Measurements from ENCODE around the gene LGALS9.
"Not testable (repeated sequence)": the region's sequence is repeated elsewhere in the genome, so short reads cannot be mapped to it uniquely, and the experiment has no call there.

The LGALS9 gene

DNA sequence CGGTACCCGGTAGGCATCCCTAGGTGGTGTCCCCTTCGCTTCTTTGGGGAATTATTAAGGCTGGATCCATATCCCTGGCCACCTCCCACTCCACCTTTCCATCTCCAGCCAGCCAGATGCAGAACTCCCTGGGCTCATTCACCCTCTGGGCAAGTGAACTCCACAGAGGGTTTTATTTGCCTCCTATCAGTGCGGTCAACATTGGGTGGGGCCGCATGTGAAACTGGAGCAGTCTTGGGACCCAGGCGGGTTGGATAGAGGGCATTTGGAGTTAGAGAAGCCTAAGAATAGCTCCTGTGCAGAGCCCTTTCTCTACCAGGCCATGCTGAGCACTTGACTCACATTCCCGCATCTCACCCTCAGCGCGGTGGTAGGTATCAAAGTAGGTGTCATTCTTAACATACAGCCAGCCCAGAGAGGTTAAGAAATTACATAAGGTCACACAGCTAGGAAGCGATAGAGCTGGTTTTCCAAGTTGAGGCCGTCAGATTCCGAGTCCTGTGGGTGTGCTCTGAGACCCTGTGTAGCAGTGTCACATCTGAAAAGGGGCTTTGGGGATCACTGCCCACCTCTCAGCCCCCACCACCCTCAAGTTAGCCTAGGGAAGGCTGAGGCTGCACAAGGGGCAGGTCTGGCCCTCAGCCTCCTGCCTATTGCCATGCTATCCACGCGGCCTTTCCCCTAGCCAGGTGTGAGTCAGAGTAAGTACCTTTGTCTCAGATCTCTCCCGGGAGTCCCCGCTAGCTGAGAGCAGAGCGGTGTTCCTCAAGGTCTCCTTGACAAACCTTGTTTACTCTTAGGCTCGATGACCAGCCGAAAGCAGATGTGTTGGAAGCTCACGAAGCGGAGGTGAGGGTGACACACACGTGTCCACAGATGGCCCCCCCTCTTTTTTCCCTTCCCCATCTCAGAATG is 26.9 kb upstream of the LGALS9 start:
- DNase-seq: no peak

DNA sequence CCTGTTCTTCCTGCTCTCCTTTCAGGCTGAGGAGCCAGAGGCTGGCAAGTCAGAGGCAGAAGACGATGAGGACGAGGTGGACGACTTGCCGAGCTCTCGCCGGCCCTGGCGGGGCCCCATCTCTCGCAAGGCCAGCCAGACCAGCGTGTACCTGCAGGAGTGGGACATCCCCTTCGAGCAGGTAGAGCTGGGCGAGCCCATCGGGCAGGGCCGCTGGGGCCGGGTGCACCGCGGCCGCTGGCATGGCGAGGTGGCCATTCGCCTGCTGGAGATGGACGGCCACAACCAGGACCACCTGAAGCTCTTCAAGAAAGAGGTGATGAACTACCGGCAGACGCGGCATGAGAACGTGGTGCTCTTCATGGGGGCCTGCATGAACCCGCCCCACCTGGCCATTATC is 25.6 kb upstream of the LGALS9 start:
- no peak for DNase-seq

DNA sequence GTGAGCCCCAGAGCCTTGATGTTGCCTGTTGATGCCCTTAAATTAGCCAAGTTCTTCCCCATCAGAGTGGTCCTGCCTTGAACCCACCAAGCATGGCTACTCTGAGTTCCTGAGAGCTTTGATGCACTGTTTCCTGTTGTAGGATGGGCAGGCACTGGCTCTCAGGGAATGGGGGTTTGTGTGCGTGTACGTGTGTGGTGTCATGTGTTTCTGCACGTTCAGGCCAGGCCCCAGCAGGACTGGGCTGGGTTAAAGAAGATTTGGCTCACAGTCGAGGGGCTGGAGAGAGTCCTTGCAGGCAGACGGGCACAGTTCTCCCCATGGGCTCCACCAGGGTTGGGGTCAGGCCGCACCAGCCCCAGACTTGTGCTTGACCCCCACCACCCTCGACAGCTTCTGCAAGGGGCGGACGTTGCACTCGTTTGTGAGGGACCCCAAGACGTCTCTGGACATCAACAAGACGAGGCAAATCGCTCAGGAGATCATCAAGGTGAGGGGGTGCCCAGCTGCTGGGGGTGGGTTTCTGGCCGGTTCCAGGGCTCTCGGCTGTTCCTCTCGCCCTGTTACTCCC is 23.4 kb upstream of the LGALS9 start:
- no peak for DNase-seq

DNA sequence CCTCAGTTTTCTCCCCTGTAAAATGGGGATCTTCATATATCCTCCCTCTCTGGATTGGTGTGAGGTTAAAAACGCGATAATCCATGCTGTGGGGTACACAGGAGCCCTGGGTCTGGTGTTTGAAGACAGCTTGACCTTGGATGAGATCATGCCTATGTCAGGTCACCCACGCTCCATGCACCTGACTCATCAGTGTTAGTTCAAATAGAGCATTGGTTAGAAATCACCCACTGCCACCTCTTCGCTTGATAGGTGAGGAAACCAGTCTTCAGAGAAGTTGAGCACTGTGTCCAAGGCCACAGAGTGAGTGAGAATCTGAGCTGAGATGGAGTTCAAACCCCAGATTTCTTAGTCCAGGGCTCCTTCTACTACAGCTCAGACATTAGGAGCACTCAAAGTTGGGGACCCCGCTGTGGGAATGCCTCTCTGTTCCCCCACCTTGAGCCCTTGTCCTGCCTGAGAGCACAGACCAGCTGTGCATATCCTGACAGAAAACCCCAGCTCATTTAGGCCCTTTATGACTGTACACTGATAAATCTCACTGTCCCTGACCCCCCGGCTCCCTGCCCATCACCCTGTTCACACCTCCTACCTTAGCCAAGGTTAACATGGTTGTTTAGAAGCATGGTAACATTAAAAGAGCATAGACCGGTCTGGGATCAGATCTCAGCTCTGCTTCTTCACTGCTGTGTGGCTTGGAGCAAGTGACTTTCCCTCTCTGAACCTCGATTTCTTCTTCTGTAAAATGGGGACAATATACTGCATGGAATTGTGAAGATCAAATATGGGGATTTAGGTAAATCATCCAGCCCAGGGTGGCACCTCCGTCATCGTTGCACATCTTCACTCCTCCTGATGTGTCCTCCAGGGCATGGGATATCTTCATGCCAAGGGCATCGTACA is 22.4 kb upstream of the LGALS9 start:
- no peak for DNase-seq

DNA sequence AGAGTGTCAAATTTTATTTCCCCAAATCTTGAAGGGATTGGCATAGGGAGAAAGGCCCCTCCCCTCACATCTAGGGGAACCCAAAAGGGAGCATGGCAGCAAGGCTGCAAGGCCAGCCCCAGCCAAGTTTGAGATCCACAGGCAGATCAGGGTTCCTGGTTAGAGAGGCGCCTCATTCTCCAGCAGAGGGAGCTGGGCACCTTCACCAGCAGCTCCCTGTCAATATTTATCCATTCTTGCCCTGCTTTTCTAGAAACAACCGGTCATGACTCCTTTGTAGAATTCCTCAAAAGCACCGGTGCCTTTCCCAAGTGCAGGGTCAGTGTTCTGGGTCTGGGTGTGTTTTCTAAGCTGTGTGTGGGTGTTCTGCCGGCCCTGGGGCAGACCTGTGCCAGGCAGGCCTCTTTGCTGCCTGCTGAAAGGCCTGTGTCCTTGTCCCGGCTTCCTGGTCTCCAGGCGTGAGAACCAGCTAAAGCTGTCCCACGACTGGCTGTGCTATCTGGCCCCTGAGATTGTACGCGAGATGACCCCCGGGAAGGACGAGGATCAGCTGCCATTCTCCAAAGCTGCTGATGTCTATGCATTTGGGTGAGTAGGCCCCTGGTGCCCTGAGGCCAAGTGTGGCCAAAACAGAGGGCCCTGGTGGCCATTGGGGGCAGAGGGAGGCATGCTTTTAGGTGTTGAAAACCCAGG is 21.2 kb upstream of the LGALS9 start:
- DNase-seq: peak; percentile 36

DNA sequence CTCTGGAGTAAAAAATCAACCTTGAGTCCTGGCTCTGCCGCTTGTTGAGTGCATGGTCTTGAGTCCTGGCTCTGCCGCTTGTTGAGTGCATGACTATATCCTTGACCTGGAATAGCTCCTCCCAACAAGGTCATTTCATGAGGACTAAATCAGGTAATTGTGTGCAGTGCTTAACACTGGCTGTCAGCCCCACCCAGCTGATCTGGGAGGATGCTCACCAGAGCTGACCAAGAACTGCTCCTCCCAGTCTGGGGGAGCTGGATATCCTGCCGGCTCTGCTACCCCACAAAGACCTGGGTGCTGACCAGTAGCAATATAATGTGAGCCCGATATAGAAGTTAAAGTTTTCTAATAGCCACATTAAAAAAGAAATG is 20.7 kb upstream of the LGALS9 start:
- DNase-seq: no peak

DNA sequence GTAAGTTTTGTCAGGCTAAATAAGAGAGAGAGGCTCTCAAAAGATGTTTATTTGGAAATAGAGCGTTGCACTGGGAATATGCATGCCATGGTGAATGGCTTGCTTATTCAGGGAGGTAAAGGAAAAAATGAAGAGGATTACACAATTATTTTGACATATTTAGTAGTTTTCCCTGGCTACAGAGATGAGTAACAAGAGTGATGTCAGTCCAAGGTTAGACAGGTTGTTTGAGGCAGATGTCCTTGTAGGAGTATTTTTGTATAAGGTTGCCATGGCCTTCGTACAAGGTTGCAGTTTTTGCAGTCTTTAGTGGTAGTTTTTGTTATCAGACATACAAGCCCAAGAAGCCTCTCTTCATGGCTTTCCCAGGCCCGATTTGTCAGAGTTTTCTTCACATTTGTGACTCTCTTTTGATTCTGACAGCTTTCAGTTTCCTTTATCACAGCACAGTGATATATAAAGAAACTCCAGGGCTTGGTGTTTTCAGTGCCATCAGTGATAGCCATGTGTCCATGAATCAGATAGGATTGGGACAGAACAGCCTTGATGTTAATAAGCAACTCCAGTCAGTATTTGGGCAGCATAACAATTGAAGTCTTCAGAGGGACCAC is 18.7 kb upstream of the LGALS9 start:
- no peak for DNase-seq

DNA sequence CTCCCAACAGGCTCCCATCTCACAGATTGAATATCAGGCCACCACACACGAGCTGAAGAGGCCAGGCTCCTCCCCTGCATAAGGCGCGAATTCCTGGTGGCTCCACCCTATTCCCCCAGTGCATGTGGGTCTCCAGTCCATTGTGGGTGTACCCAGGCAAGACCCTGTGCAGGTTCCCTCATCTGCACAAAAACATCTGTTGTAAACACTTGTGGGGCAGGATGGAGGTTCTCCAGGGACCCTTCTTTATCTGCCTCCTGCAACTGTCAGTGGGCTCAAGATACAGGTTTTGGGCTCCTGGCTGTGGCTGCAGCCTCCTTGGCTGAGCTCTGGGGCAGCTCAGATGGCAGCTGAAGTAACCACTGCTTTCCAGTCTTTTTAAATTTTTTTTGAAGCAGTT is 17.6 kb upstream of the LGALS9 start:
- no peak for DNase-seq

DNA sequence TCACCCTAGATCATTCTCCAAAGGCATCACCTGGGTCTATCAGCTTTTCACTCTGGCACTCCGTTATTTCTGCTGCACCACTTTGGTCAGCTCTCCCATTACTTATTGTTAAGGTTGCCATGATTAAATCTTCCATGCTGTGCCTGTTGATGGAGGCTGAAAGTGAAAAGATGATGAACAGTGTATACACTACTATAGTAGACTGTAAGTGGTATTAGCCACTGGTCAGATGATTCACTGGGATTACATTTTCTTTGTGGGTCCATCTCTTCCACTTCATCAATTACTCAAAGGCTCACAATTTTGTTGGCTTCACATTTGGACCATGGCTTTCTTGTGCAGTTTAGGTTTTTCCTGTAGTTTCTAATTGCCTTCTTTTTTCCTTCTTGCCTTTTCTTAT is 15.9 kb upstream of the LGALS9 start:
- no peak for DNase-seq

DNA sequence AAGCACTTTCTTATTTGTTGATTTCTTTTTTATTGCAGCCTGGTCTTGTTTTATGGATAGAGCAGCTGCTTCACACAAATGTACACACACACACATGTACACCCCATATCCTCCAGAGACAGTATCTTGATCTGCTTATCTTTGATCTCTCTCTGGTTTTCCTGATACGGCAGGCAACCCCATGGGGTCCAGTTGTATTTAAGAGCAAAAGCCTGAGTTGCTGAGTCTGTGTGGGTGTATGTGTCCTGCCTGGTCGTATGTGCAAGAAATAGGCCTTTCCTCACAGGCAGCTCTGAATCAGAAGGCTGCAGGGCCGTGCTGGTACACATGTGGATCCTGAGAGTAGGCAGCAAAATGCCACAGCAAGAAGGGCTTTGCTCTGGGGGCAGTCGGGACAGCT is 14.6 kb upstream of the LGALS9 start:
- no peak for DNase-seq

DNA sequence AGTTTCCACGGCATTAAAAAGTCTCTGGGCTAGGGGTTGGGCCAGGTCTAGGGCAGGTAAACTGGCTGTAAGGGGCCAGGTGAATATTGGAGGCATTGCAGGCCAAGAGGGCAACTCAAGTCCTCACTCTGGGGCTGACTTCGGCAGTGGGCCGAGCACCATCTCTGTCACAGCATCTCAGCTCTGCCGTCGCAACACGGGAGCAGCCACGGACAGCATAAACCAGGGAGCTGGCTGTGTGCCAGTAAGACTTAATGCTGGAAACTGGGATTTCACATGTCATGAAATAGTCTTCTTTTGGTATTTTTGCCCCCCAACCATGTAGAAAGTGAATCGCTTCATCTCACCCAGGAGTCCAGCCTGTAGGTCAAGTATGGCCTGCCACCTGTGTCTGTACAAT is 12.6 kb upstream of the LGALS9 start:
- no peak for DNase-seq

DNA sequence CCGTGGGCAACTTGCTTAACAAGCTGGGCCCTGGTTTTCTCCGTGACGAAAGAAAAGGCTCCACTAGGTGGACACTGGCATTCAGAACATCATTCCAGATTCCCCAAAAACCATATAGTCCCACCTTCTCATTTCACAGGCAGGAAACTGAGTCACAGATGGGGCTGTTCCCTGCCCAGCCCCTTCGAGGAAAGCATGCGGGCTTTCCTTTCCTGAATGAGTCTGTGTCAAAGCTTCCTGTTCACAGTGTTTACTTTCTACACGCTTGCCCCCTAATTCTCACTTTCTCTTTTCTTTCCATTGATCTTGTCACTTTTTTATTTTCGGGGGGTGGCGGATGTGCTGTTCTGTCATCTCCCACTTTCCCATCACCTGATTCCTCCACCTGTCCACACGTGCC is 10.3 kb upstream of the LGALS9 start:
- no peak for DNase-seq

DNA sequence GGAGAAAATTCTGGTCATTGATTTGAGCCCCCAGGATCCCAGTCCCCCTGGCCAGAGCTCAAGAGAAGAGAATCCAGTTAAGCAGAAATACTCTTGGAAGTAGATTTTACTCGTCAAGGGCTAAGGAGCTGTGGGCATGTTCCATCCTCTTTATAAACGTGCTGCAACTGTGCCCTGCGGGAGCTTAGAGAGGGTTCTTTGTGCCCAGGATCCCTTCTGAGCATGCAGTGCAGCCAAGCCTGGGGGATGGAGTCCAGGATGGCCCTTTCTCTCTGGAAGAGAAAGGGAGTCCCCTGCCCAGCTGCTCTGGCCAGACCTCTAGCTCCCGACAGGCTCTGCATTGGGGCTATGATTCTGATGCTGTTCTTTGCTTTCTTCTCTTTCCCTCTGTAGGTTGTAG is 9.5 kb upstream of the LGALS9 start:
- DNase-seq: no peak

DNA sequence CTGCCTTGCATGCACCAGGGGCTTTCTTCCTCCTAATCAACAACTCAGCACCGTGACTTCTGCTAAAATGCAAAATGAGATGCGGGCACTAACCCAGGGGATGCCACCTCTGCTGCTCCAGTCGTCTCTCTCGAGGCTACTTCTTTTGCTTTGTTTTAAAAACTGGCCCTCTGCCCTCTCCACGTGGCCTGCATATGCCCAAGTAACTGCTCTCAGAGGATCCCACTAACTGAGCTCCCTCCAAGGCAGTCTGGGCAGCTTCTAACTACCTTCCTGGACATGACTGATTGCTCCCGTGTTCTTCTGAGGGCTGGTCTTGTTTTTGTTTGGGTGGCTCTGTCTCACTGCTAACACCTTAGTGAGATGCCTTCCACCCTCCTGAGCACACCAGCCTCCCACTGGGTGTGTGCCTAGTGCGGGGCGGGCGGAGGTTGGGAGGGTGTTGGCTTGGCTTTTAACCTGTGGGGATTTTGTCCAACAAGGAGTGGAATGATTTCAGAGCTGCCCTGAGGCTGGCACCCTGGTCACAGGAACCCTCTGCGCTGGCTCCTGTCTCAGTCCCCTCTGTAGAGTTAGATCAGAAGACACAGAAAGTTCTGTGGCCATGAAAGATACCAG is 8.9 kb upstream of the LGALS9 start:
- DNase-seq: no peak

DNA sequence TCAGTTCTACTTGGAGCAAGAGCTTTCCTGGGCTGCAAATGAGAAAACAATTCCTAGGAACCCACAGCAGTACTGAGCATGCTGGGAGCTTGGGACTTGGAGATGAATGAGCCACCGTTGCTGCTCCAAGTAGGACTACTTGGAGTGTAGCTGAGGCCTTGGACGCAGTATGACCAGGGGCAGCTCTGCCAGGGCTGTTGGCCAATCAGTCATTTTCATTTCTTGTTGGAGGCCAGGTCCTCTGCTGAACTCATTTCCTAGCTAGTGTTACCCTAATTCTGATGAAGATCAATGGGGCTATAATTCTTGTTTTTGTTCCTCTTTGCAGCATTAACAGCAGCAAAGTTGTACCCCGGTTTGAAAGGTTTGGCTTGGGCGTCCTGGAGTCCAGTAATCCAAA is 8.0 kb upstream of the LGALS9 start:
- DNase-seq: no peak

DNA sequence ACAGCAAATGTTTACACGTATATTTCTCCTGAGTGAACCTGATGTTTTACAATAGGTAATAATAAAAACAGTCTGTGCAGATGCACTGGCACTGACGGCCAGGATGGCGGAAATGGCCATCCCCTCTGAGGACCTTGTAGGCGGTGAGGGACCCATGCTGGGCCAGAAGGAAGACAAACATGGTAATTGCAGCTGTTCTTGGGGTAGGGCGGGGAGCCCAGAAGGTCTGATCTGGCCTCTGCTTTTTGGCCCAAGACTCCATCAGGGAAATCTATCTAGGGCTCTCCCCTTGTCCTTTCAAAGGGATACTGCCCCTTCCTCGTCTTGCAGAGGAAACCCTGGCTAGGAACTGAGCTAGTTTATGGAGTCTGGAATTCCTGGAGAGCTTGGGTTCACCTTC is 7.4 kb upstream of the LGALS9 start:
- no peak for DNase-seq

DNA sequence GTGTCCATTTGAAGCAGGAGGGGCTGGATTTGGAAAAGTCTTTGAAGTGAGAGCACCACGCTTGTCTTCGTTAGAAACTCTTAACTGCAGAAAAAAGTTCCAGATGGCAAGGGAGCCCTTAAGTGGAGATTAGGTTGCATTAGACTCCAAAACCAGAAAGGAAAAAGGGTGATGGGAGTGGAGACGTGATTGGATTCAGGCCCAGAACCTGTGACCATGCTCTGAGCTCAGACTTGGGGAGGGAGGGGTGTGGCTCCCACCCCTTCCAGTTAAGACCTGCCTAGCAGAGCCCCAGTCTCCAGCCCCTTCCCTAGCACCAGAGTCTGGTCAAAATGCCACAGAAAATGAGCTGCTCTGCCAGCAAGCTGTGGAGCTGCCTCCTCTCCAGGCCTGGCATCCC is 6.4 kb upstream of the LGALS9 start:
- no peak for DNase-seq

DNA sequence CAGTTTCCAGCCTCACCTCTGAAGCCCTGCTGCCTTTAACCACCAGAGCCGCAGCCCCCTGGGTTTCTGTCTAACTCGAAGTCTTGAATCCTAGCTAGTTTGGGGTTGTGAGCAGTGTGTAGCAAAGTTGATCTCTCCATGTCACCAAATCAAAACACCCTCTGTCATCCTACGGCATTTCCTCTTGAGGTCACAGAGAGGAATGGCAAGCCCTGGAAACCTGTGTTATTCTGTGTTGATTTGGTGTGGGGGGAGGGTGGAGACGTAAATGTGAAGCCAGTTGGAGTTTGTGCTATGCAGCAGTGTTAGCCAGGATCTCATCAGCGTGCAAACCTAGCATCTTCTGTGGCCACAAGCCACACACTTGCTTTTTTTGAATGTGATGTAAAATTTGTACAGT is 5.1 kb upstream of the LGALS9 start:
- DNase-seq: no peak

DNA sequence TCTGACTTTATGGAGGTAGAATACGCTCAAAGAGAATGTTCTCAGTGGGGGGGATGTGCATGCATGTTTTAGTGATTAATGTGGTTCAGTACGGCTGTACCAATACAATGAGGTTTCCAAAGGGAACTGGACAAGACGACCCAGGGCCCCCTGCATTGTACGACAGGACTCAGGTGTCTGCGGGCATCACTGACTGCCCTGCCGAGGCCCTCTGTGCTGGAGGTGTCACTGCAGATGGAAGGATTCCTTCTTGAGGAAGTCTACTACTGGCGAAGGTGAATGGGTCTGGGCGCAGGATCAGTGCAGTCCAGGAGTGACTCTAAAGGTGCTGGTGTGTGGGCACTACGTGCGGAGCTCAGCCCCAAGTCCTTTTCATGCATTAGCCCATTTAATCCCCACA is 3.5 kb upstream of the LGALS9 start:
- no peak for DNase-seq

DNA sequence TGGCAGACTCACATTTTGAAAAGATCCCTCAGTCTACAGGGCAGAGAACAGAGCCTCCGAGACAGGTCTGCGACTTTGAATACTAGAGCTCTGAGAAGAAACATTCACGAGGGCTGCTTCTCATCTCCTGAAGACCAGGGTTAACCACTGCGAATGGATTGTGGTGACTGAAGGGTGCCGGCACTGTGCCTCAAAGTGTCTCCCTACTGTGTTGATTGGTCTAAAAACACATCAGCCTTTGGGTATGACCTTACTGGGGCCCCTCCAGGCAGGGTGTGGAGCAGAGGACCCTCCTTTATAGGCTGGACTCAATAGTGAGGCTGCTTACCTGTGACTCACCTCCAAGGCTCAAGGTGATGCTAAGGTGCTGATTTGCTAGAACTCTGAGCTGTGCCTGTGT is 2.6 kb upstream of the LGALS9 start:
- no peak for DNase-seq

DNA sequence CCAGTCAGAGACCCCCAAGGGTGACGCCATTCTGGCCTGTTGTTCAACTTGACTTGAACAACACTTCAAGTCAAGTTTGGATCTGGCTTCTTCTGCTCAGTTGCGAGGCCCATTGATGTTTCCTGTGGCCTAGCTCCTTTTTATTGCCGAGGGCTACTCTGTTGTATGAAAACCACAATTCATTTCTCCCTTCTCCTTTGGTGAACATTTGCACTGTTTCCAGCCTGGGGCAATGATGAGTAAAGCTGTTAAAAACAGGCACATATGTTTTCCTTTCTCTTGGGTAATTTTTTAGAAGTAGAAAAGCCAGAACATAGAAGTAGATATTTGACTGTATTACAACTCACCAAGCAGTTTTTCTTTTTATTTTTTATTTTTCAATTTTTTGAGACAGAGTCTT is 1.7 kb upstream of the LGALS9 start:
- not testable (repeated sequence) for DNase-seq

DNA sequence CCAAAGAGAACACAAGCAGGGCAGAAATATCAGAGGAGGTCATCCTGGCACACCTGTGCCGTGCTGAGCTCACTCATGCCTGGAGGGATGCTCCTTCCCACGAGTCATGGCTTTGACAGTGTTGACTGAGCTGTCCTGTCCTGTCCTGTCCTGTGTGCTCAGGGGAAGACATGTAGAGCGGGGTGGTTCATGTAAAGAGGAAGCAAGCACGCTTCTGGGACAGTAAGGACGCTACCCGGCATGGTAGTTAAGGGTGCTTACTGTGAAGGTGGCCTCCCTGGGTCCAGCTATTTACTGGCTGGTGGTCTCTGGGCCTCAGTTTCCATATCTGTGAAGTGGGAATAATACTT is 398 bp downstream of the LGALS9 start:
- DNase-seq: peak; percentile 25
